ENCODE results near the gene ACKR4. TPM values are rescaled to one million over a fixed set of nuclear protein-coding genes. Genes with fewer than 3 reads are reported as not detected.

ACKR4 gene
- total and polyA plus RNA-seq, 8 donors, result 0.70 to 2.1 (median 1.1) TPM

GRCh38 chr3:132593241-132593946, 3.7 kb upstream of the ACKR4 start:
- no peak for FAIRE-seq
- H3K4me3 ChIP-seq, result no peak overlapping the region
- no peak for DNase-seq
- H3K27ac ChIP-seq, result no peak overlapping the region
- no peaks in the 10 kb centered on the region for H3K27me3 ChIP-seq
- intact Hi-C loops (cut with DNase I), result no loop called here
- peaks cover 0 to 4% (median 0%) of the 10 kb centered on the region in 3 donors for H3K4me1 ChIP-seq
- H3K36me3 ChIP-seq, result no peaks in the 10 kb centered on the region
- no peak for ATAC-seq
- 21 to 30% methylated on average over 1 of the region's 1 CpG for WGBS, 2 donors
- TF ChIP-seq CTCF (IDR thresholded peaks at IDR 0.05), result no peak
- H3K9me3 ChIP-seq, result no peaks in the 10 kb centered on the region

- H3K9me3 ChIP-seq, result no peaks in the 10 kb centered on the region
- no peak for TF ChIP-seq CTCF (IDR thresholded peaks at IDR 0.05)
- H3K36me3 ChIP-seq, result no peaks in the 10 kb centered on the region
- FAIRE-seq, result no peak
- intact Hi-C loops (cut with DNase I), result no loop called here
- DNase-seq, result no peak
- peak in 1 of 4 donors; percentile 25 for ATAC-seq
- WGBS, 2 donors, result 84 to 89% methylated on average over 3 of the region's 3 CpGs
- H3K27me3 ChIP-seq, result no peaks in the 10 kb centered on the region
- peaks cover 0 to 5% (median 0%) of the 10 kb centered on the region in 3 donors for H3K4me1 ChIP-seq
- H3K4me3 ChIP-seq, result no peak overlapping the region
- H3K27ac ChIP-seq, result no peak overlapping the region
These were observed 3.1 kb upstream of the ACKR4 start for GRCh38 chr3:132593947-132594323.

- no peak for TF ChIP-seq CTCF (IDR thresholded peaks at IDR 0.05)
- H3K27me3 ChIP-seq, result no peaks in the 10 kb centered on the region
- no peaks in the 10 kb centered on the region for H3K36me3 ChIP-seq
- intact Hi-C loops (cut with DNase I), result no loop called here
- no peaks in the 10 kb centered on the region for H3K9me3 ChIP-seq
- peaks cover 0 to 9% (median 0%) of the 10 kb centered on the region in 3 donors for H3K4me1 ChIP-seq
- ATAC-seq, result no peak
- H3K27ac ChIP-seq, result no peak overlapping the region
- no peak for FAIRE-seq
- no peak for DNase-seq
- H3K4me3 ChIP-seq, result no peak overlapping the region
These were observed 2.6 kb upstream of the ACKR4 start for GRCh38 chr3:132594498-132594897.

- H3K27me3 ChIP-seq, result no peaks in the 10 kb centered on the region
- ATAC-seq (peak in 1 of 4 donors; percentile 52), FAIRE-seq (no peak), DNase-seq (no peak)
- TF ChIP-seq CTCF (IDR thresholded peaks at IDR 0.05), result no peak
- intact Hi-C loops (cut with DNase I), result no loop called here
- H3K4me1 ChIP-seq, result peaks cover 0 to 9% (median 0%) of the 10 kb centered on the region in 3 donors
- H3K36me3 ChIP-seq, result no peaks in the 10 kb centered on the region
- no peak overlapping the region for H3K27ac ChIP-seq
- no peak overlapping the region for H3K4me3 ChIP-seq
- no peaks in the 10 kb centered on the region for H3K9me3 ChIP-seq
These were observed 2.1 kb upstream of the ACKR4 start for GRCh38 chr3:132595014-132595413.

- ATAC-seq, result no peak
- Histone ChIP-seq H3K4me1 (peaks cover 0 to 9% (median 0%) of the 10 kb centered on the region in 3 donors), H3K27ac (no peak overlapping the region), H3K36me3 (no peaks in the 10 kb centered on the region), H3K4me3 (no peak overlapping the region), H3K27me3 (no peaks in the 10 kb centered on the region), H3K9me3 (no peaks in the 10 kb centered on the region)
- intact Hi-C loops (cut with DNase I), result no loop called here
- TF ChIP-seq CTCF (IDR thresholded peaks at IDR 0.05), result no peak
- FAIRE-seq, result no peak
- no peak for DNase-seq
These were observed 744 bp upstream of the ACKR4 start for GRCh38 chr3:132596326-132596725.

Measured in pancreas (tissue), 10 donors.